Stimulated activated memory B cell treated with anti-CD40 and anti-IgM and Interleukin-4, amounts not matched to agents 10 μg/mL and 1 μg/mL and 100 μg/mL, for 72 hours (primary cell): ENCODE data around the gene LAIR2.
A peak's percentile ranks its signal among the peaks of the same experiment; 100 is the strongest.

Source experiments
- ATAC-seq: fragments of 150-1000 bp; cut with Tn5 transposase; 2 replicates; pipeline ENCODE4 v1.10.0; 2021
- H3K27ac Mint-ChIP-seq: one replicate; pipeline ENCODE4 v1.8.0; 2022; ENCODE audit warnings: mild to moderate bottlenecking, mixed read lengths
- H3K27me3 Mint-ChIP-seq: one replicate; pipeline ENCODE4 v1.8.0; 2022; ENCODE audit warnings: mixed read lengths
- H3K36me3 Mint-ChIP-seq: one replicate; pipeline ENCODE4 v1.8.0; 2022; ENCODE audit warnings: mixed read lengths
- H3K4me1 Mint-ChIP-seq: one replicate; pipeline ENCODE4 v1.8.0; 2022; ENCODE audit warnings: mixed read lengths
- H3K4me3 Mint-ChIP-seq: one replicate; pipeline ENCODE4 v1.8.0; 2022; ENCODE audit warnings: mild to moderate bottlenecking, moderate library complexity, mixed read lengths
- H3K9me3 Mint-ChIP-seq: one replicate; pipeline ENCODE4 v1.8.0; 2022; ENCODE audit warnings: mixed read lengths

LAIR2 gene, protein sequence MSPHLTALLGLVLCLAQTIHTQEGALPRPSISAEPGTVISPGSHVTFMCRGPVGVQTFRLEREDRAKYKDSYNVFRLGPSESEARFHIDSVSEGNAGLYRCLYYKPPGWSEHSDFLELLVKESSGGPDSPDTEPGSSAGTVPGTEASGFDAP

GRCh38 chr19:54502518-54503048, at the start of gene LAIR2:
Gene LAIR2 (plus strand): TSS chr19:54502831. CDS start chr19:54502919, 88 bp downstream.
- no peak for ATAC-seq
- Mint-ChIP-seq H3K9me3 (peaks cover 2% of the 10 kb centered on the region), H3K27ac (no peak within 1 kb of the TSS), H3K4me3 (no peak within 1 kb of the TSS), H3K36me3 (peaks cover 5% of the 10 kb centered on the region), H3K4me1 (peaks cover 17% of the 10 kb centered on the region), H3K27me3 (peaks cover 60% of the 10 kb centered on the region)

GRCh38 chr19:54453921-54454780, 48.5 kb upstream of the LAIR2 start:
- Mint-ChIP-seq H3K27me3 (no peaks in the 10 kb centered on the region), H3K27ac (no peak overlapping the region), H3K4me1 (peaks cover 45% of the 10 kb centered on the region), H3K36me3 (peaks cover 82% of the 10 kb centered on the region), H3K9me3 (no peaks in the 10 kb centered on the region), H3K4me3 (no peak overlapping the region)
- no peak for ATAC-seq

- H3K4me3 Mint-ChIP-seq, result no peak overlapping the region
- H3K36me3 Mint-ChIP-seq, result peaks cover 83% of the 10 kb centered on the region
- no peaks in the 10 kb centered on the region for H3K27me3 Mint-ChIP-seq
- peaks cover 48% of the 10 kb centered on the region for H3K4me1 Mint-ChIP-seq
- no peak for ATAC-seq
- no peaks in the 10 kb centered on the region for H3K9me3 Mint-ChIP-seq
- no peak overlapping the region for H3K27ac Mint-ChIP-seq
Measured at GRCh38 chr19:54454781-54455675, 47.6 kb upstream of the LAIR2 start.

DNA sequence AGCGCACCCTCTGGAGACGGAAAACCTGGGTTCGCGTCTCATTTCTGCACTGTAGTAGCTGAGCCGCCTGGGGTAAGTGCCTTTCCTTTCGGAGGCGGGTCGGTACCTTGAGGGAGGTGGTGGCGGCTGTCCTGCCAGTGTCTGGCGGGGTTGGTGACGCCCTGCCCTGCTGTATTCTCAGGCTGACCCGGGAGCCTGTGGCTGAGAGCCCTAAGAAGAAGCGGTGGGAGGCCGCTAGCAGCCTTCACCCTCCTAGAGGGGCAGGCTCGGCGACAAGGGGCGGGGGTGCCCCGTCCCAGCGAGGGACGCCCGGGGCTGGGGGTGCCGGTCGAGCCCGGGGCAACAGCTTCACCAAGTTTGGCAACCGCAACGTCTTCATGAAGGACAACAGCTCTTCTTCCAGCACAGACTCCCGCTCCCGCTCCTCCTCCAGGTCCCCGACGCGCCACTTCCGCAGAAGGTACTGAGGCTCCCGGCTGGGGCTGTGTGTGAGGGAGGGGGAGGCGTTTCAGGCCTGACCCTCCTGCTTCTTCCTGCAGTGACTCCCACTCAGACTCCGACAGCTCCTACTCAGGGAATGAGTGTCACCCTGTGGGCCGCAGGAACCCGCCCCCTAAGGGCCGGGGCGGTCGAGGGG, 46.7 kb upstream of the LAIR2 start:
- Mint-ChIP-seq H3K27me3 (no peaks in the 10 kb centered on the region), H3K9me3 (no peaks in the 10 kb centered on the region), H3K4me3 (no peak overlapping the region), H3K27ac (no peak overlapping the region), H3K36me3 (peaks cover 74% of the 10 kb centered on the region), H3K4me1 (peaks cover 40% of the 10 kb centered on the region)
- ATAC-seq, result no peak

GRCh38 chr19:54456423-54457373, 45.9 kb upstream of the LAIR2 start:
- no peak for ATAC-seq
- no peak overlapping the region for H3K4me3 Mint-ChIP-seq
- no peak overlapping the region for H3K27ac Mint-ChIP-seq
- no peaks in the 10 kb centered on the region for H3K9me3 Mint-ChIP-seq
- H3K36me3 Mint-ChIP-seq, result peaks cover 73% of the 10 kb centered on the region
- H3K27me3 Mint-ChIP-seq, result no peaks in the 10 kb centered on the region
- peaks cover 38% of the 10 kb centered on the region for H3K4me1 Mint-ChIP-seq

GRCh38 chr19:54457773-54458647, 44.6 kb upstream of the LAIR2 start:
- H3K4me3 Mint-ChIP-seq, result no peak overlapping the region
- no peaks in the 10 kb centered on the region for H3K27me3 Mint-ChIP-seq
- H3K27ac Mint-ChIP-seq, result peak overlapping the region; percentile 9
- peaks cover 70% of the 10 kb centered on the region for H3K36me3 Mint-ChIP-seq
- no peaks in the 10 kb centered on the region for H3K9me3 Mint-ChIP-seq
- ATAC-seq, result no peak
- peaks cover 43% of the 10 kb centered on the region for H3K4me1 Mint-ChIP-seq

DNA sequence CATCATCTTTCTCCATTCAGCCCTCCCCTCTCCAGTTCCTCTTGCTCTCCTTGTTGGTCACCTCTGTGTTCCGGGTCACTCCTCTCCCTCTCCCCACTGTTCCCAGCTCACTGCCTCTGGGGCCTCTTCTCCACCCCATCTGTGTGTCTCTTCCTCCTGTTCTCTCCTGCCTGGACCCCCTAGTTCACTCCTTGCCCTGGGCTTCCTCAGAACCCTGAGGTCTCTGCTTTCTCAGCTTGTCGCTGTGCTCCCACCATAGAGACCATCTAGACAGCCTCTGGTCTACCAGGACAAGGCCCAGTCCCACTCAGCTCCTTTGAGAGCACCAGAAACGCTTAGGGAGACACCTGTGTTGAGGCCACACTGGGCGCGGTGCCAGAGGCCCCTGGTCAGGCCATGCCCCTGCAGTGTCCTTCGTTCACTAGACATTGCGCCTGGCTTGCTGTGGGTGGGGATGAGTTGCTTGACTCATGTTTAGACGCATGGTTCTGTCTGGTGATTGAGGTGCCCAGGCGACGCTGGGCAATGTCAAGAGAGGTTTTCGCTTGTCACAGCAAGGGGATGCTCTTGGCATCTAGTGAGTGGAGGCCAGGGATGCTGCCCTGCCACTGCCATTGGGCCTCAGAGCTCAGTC, 43.9 kb upstream of the LAIR2 start:
- Mint-ChIP-seq H3K36me3 (peaks cover 62% of the 10 kb centered on the region), H3K27me3 (no peaks in the 10 kb centered on the region), H3K9me3 (no peaks in the 10 kb centered on the region), H3K4me3 (no peak overlapping the region), H3K4me1 (peaks cover 40% of the 10 kb centered on the region), H3K27ac (peak overlapping the region; percentile 9)
- no peak for ATAC-seq

DNA sequence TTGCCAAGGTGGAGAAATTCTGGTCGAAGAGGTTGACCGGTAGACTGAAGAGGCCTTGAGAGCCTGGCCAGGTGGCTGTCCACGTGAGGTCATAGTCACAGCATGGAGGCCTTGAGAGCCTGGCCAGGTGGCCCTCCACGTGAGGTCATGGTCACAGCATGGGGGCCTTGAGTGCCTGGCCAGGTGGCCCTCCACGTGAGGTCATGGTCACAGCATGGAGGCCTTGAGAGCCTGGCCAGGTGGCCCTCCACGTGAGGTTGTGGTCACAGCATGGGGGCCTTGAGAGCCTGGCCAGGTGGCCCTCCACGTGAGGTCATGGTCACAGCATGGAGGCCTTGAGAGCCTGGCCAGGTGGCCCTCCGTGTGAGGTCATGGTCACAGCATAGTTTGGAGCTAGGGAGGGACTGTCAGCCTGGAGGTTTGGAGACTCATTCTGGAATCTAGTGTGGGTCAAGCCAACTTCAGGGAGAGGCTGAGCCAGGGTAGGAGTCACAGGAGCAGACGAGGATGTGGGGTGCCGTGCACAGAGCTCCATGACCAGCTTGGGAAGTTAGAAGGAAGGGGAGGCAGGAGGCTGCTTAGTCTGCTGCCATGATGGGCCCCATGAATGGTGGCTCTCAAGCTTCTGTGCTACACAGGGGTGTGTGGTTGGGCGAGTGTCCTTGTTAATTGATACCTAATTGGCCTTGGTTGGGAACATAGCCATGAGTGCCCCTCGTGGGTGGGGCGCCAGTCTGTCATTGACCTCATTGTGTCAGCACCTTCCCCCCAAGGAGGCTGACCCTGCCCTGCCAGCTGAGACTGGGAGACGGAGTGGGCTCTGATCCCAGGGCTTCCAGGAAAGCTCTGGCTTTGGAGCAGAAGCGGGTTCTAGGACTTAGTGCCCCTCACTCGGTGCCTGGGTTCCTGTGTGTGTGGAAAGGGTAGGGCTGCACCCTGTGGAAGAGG, 43.1 kb upstream of the LAIR2 start:
- H3K27me3 Mint-ChIP-seq, result no peaks in the 10 kb centered on the region
- no peaks in the 10 kb centered on the region for H3K9me3 Mint-ChIP-seq
- no peak for ATAC-seq
- peaks cover 54% of the 10 kb centered on the region for H3K36me3 Mint-ChIP-seq
- no peak overlapping the region for H3K4me3 Mint-ChIP-seq
- peaks cover 48% of the 10 kb centered on the region for H3K4me1 Mint-ChIP-seq
- H3K27ac Mint-ChIP-seq, result no peak overlapping the region

GRCh38 chr19:54460230-54461005, 42.2 kb upstream of the LAIR2 start:
- H3K36me3 Mint-ChIP-seq, result peaks cover 46% of the 10 kb centered on the region
- no peak for ATAC-seq
- H3K4me3 Mint-ChIP-seq, result no peak overlapping the region
- no peaks in the 10 kb centered on the region for H3K9me3 Mint-ChIP-seq
- peak overlapping the region; percentile 22 for H3K27ac Mint-ChIP-seq
- peaks cover 52% of the 10 kb centered on the region for H3K4me1 Mint-ChIP-seq
- H3K27me3 Mint-ChIP-seq, result no peaks in the 10 kb centered on the region

GRCh38 chr19:54461210-54461609, 41.4 kb upstream of the LAIR2 start:
- no peaks in the 10 kb centered on the region for H3K27me3 Mint-ChIP-seq
- no peaks in the 10 kb centered on the region for H3K9me3 Mint-ChIP-seq
- peak overlapping the region; percentile 22 for H3K27ac Mint-ChIP-seq
- no peak for ATAC-seq
- peaks cover 56% of the 10 kb centered on the region for H3K4me1 Mint-ChIP-seq
- H3K36me3 Mint-ChIP-seq, result peaks cover 42% of the 10 kb centered on the region
- H3K4me3 Mint-ChIP-seq, result no peak overlapping the region

DNA sequence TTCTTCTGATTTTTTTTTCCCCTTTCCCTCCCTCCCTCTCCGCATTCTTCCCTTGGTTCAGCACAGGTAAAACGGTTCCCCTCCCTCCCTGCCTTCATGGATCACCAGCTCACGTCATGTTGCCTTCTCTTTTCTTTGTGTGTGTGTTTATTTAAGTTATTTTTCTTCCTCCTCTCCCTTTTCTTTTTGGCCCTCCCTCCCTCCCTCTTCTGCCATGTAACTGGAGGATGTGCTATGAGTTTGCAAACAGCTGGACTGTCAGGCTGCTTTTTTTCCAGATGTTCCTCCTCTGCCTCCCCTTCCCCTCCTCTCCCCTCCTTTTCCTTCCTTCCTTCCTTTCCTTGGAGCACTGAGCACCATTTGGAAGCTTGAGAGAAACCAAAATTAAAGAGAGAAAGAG, 41.0 kb upstream of the LAIR2 start:
- H3K4me1 Mint-ChIP-seq, result peaks cover 56% of the 10 kb centered on the region
- ATAC-seq, result no peak
- H3K4me3 Mint-ChIP-seq, result peak overlapping the region; percentile 79
- peak overlapping the region; percentile 86 for H3K27ac Mint-ChIP-seq
- H3K9me3 Mint-ChIP-seq, result no peaks in the 10 kb centered on the region
- H3K27me3 Mint-ChIP-seq, result no peaks in the 10 kb centered on the region
- H3K36me3 Mint-ChIP-seq, result peaks cover 38% of the 10 kb centered on the region
